Measurements from ENCODE around the gene BID. TPM values are rescaled to one million over a fixed set of nuclear protein-coding genes. Genes with fewer than 3 reads are reported as not detected.

BID gene
- total RNA-seq, 1 experiment from 2014 or later: 23.2 TPM

DNA sequence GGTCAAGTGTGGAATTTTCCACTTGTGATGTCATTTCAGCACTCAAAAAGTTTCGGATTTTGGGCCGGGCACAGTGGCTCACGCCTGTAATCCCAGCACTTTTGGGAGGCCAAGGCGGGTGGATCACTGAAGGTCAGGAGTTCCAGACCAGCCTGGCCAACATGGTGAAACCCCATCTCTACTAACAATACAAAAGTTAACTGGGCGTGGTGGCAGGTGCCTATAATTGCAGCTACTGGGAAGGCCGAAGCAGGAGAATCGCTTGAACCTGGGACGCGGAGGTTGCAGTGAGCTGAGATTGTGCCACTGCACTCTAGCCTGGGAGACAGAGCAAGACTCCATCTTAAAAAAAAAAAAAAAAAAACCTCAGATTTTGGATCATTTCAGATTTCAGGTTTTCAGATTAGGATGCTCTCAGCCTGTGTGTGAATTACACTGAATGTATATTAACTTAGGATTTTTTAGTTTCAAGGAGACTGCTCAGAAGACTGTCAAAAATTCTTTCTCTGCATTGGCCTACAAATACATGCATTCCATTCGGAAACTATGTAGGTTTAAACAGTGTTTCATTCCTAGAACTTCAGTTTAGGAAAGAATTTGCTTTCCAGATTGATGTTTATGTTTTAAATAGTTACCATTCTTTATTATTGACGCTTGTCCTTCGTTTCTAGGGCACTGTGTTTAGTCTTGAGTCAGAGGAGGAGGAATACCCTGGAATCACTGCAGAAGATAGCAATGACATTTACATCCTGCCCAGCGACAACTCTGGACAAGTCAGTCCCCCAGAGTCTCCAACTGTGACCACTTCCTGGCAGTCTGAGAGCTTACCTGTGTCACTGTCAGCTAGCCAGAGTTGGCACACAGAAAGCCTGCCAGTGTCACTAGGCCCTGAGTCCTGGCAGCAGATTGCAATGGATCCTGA lies 48.0 kb downstream of the BID start:
- TF ChIP-seq, protein P1, sequence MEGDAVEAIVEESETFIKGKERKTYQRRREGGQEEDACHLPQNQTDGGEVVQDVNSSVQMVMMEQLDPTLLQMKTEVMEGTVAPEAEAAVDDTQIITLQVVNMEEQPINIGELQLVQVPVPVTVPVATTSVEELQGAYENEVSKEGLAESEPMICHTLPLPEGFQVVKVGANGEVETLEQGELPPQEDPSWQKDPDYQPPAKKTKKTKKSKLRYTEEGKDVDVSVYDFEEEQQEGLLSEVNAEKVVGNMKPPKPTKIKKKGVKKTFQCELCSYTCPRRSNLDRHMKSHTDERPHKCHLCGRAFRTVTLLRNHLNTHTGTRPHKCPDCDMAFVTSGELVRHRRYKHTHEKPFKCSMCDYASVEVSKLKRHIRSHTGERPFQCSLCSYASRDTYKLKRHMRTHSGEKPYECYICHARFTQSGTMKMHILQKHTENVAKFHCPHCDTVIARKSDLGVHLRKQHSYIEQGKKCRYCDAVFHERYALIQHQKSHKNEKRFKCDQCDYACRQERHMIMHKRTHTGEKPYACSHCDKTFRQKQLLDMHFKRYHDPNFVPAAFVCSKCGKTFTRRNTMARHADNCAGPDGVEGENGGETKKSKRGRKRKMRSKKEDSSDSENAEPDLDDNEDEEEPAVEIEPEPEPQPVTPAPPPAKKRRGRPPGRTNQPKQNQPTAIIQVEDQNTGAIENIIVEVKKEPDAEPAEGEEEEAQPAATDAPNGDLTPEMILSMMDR (conservative IDR thresholded peaks at IDR 0.05): no peak
- Histone ChIP-seq H4K20me1 (ENCODE audit: control insufficient read depth, insufficient read depth, insufficient read length) (no peaks in the 10 kb centered on the region), H3K9ac (ENCODE audit: extremely low read depth, insufficient read length, low read length) (no peak overlapping the region), H3K18ac (ENCODE audit: insufficient read length, low read depth, low read length) (no peak overlapping the region), H4K8ac (replicated peaks; ENCODE audit: insufficient read length, low read depth, low read length) (no peak overlapping the region), H2BK15ac (ENCODE audit: low read depth, low read length) (no peak overlapping the region), H3K9me3 (ENCODE audit: control insufficient read depth, low read depth, low read length) (no peaks in the 10 kb centered on the region), H2BK120ac (ENCODE audit: low read depth, low read length, poor library complexity, severe bottlenecking) (no peak overlapping the region), H2AK5ac (ENCODE audit: insufficient read length, low read length) (no peak overlapping the region), H3T11ph (ENCODE audit: low read length) (no peak overlapping the region), H4K91ac (ENCODE audit: insufficient read length, low read depth, low read length) (no peak overlapping the region), H2AFZ (ENCODE audit: low read length) (no peak overlapping the region), H4K5ac (ENCODE audit: insufficient read length, low read depth, low read length) (no peak overlapping the region), H3K27ac (ENCODE audit: insufficient read length, low read depth, low read length) (no peak overlapping the region), H3K4me2 (ENCODE audit: insufficient read depth, insufficient read length, low read length) (no peak overlapping the region), H3K79me2 (ENCODE audit: insufficient read depth, low read length) (no peaks in the 10 kb centered on the region), H3K4ac (ENCODE audit: low read depth, low read length) (no peak overlapping the region), H3K79me1 (ENCODE audit: insufficient read depth, low read depth, low read length, poor library complexity, severe bottlenecking) (no peaks in the 10 kb centered on the region), H3K23ac (ENCODE audit: insufficient read length, low read depth, low read length) (no peak overlapping the region), H3K14ac (ENCODE audit: insufficient read depth, low read length) (no peak overlapping the region), H3K56ac (ENCODE audit: insufficient read length, low read depth, low read length) (no peak overlapping the region), H2BK12ac (ENCODE audit: insufficient read length, low read depth, low read length) (no peak overlapping the region), H2BK20ac (ENCODE audit: low read depth, low read length, poor library complexity, severe bottlenecking) (no peak overlapping the region), H3K4me1 (ENCODE audit: insufficient read depth, low read length) (no peaks in the 10 kb centered on the region), H2BK5ac (ENCODE audit: insufficient read length, low read length) (no peak overlapping the region), H3K23me2 (ENCODE audit: insufficient read length, low read depth, low read length, poor library complexity, severe bottlenecking) (no peaks in the 10 kb centered on the region), H3K27me3 (ENCODE audit: insufficient read depth, low read length) (no peaks in the 10 kb centered on the region)
- no peaks in the 10 kb centered on the region for H3K27me3 Mint-ChIP-seq (ENCODE audit: low read depth)
- H3K4me3 Mint-ChIP-seq: no peak overlapping the region
- no peaks in the 10 kb centered on the region for H3K4me1 Mint-ChIP-seq
- H3K36me3 Mint-ChIP-seq (ENCODE audit: insufficient read depth in 1 of 3, low read depth in 3 of 3): peaks cover 6 to 24% (median 24%) of the 10 kb centered on the region in 3 experiments; a peak in 6 of 7 replicates
- DNase-seq: no peak
- H3K27ac Mint-ChIP-seq: peak overlapping the region in 1 of 3 experiments; percentile 82; a peak in 1 of 7 replicates
- no peaks in the 10 kb centered on the region for H3K9me3 Mint-ChIP-seq
- no CpG with 5 or more reads among the region's 13 CpGs for WGBS (ENCODE audit: extremely low coverage, insufficient read length, low lambda C conversion rate)

All from H9 (cell line).